GM12878 (cell line): ENCODE measurements around the gene SARM1. TPM values are rescaled to one million over a fixed set of nuclear protein-coding genes. Genes with fewer than 3 reads are reported as not detected.

Experiments used
- ATAC-seq: fragments of 200-7000 bp; cut with Tn5 transposase; 3 replicates; pipeline ENCODE4 v1.9.1; 2020; ENCODE audit warnings: mild to moderate bottlenecking, moderate library complexity
- BruUV-seq: library from RNA; stranded (reverse); fragments of 400-500 nt; replicated peaks from 2 replicates; lab custom pipeline; 2021; lab: Mats Ljungman, UMichigan
- CTCF ChIA-PET: fragments of 300-600 bp; sonication (Branson Sonifier 250); formaldehyde crosslinking; extraction: SDS; loops from one replicate; lab custom pipeline; 2021; ENCODE audit warnings: inconsistent platforms; lab: Yijun Ruan, JAX
- POLR2A ChIA-PET: fragments of 350-600 bp; formaldehyde crosslinking; extraction: SDS; loops from one replicate; lab custom pipeline; 2021; ENCODE audit warnings: inconsistent platforms; lab: Charles Lee
- RAD21 ChIA-PET: fragments of 300-600 bp; sonication (Branson Sonifier 250); formaldehyde crosslinking; loops from one replicate; lab custom pipeline; 2023; ENCODE audit warnings: antibody characterized with exemption; ENCODE audit not compliant: unreplicated experiment; lab: Charles Lee
- SMC1A ChIA-PET: fragments of 300-600 bp; sonication (Branson Sonifier 250); formaldehyde crosslinking; loops from one replicate; lab custom pipeline; 2023; ENCODE audit not compliant: unreplicated experiment, uncharacterized antibody; lab: Charles Lee
- DNase-seq: peaks from one replicate; pipeline ENCODE4 v3.0.0-alpha.2; 2011; ENCODE audit warnings: low read depth, low spot score
- FAIRE-seq: peaks from 3 replicates; lab custom pipeline; 2011; peaks lifted over from hg19 to GRCh38; lab: Jason Lieb, UNC
- H2AFZ ChIP-seq: 2 replicates; pipeline ENCODE4 v1.6.0; 2011; ENCODE audit warnings: low read depth, low read length, control low read depth; ENCODE audit not compliant: control insufficient read depth
- H3K27ac ChIP-seq: 2 replicates; pipeline ENCODE4 v1.5.1; 2011; ENCODE audit warnings: control low read depth; ENCODE audit not compliant: control insufficient read depth, insufficient read depth
- H3K27me3 ChIP-seq, 2 experiments: replicated peaks in 1 of 2; 2 replicates each; pipeline versions ENCODE4 v1.6.0 to v1.6.1; 2011; ENCODE audit warnings: low read length in 1 of 2; ENCODE audit not compliant: control insufficient read depth in 2 of 2, insufficient read depth in 2 of 2
- H3K36me3 ChIP-seq, 2 experiments: 2 replicates each; pipeline ENCODE4 v1.5.1; 2011; ENCODE audit warnings: low read length in 1 of 2; ENCODE audit not compliant: control insufficient read depth in 2 of 2, insufficient read depth in 2 of 2
- H3K4me1 ChIP-seq: 2 replicates; pipeline ENCODE4 v1.6.1; 2011; ENCODE audit warnings: mild to moderate bottlenecking, low read length, moderate library complexity, mixed read lengths; ENCODE audit not compliant: control insufficient read depth, insufficient read depth
- H3K4me2 ChIP-seq: 2 replicates; pipeline ENCODE4 v1.6.0; 2011; ENCODE audit warnings: control low read depth; ENCODE audit not compliant: control insufficient read depth, insufficient read depth
- H3K4me3 ChIP-seq: fragments of 200-600 bp; sonication (generic); 2 replicates; pipeline ENCODE4 v1.5.1; 2016
- H3K79me2 ChIP-seq: 2 replicates; pipeline ENCODE4 v1.6.0; 2011; ENCODE audit warnings: low read length; ENCODE audit not compliant: control insufficient read depth, insufficient read depth
- H3K9ac ChIP-seq: 2 replicates; pipeline ENCODE4 v1.8.0; 2011; ENCODE audit warnings: low read length, control low read depth, mixed read lengths; ENCODE audit not compliant: control insufficient read depth, insufficient read depth
- H3K9me3 ChIP-seq: replicated peaks from 3 replicates; pipeline ENCODE4 v1.5.1; 2011; ENCODE audit warnings: mild to moderate bottlenecking, low read length; ENCODE audit not compliant: control insufficient read depth, insufficient read depth
- H4K20me1 ChIP-seq: 2 replicates; pipeline ENCODE4 v1.6.0; 2011; ENCODE audit not compliant: control insufficient read depth, insufficient read depth
- BACH1 ChIP-seq: fragments of 450-650 bp; IDR thresholded peaks from 2 replicates; pipeline ENCODE4 v1.6.1; 2017; ENCODE audit warnings: mild to moderate bottlenecking, borderline replicate concordance
- BCLAF1 ChIP-seq: fragments of 450-650 bp; IDR thresholded peaks from 2 replicates; pipeline ENCODE4 v1.6.1; 2017; ENCODE audit warnings: antibody characterized with exemption, mild to moderate bottlenecking, moderate library complexity
- BMI1 ChIP-seq: fragments of 450-650 bp; IDR thresholded peaks from 2 replicates; pipeline ENCODE4 v1.6.1; 2016; ENCODE audit warnings: mild to moderate bottlenecking, moderate library complexity, borderline replicate concordance
- FOXM1 ChIP-seq: IDR thresholded peaks from 2 replicates; pipeline ENCODE4 v1.6.1; 2012; ENCODE audit warnings: low read depth, mild to moderate bottlenecking, inconsistent platforms, low read length, moderate library complexity
- MLLT1 ChIP-seq: fragments of 450-650 bp; IDR thresholded peaks from 2 replicates; pipeline ENCODE4 v1.6.1; 2016; ENCODE audit warnings: mild to moderate bottlenecking
- PAX8 ChIP-seq: fragments of 450-650 bp; IDR thresholded peaks from 2 replicates; pipeline ENCODE4 v1.6.1; 2017; ENCODE audit warnings: mild to moderate bottlenecking, moderate library complexity
- POU2F2 ChIP-seq: IDR thresholded peaks from 3 replicates; pipeline ENCODE4 v1.6.1; 2011; ENCODE audit warnings: low read depth, mild to moderate bottlenecking, low read length, borderline replicate concordance
- SIN3A ChIP-seq: IDR thresholded peaks from 2 replicates; pipeline ENCODE4 v1.6.1; 2012; ENCODE audit warnings: low read depth, low read length, improper control_type of control experiment
- SKIL ChIP-seq: fragments of 450-650 bp; IDR thresholded peaks from 2 replicates; pipeline ENCODE4 v1.6.1; 2017; ENCODE audit warnings: mild to moderate bottlenecking, low read depth, inconsistent platforms; ENCODE audit not compliant: poor library complexity, severe bottlenecking
- SMAD5 ChIP-seq: IDR thresholded peaks from 2 replicates; pipeline ENCODE4 v1.6.1; 2016; ENCODE audit warnings: antibody characterized with exemption, low read depth
- TARDBP ChIP-seq: IDR thresholded peaks from 2 replicates; pipeline ENCODE4 v1.6.1; 2016; ENCODE audit warnings: borderline replicate concordance
- YBX1 ChIP-seq: fragments of 450-650 bp; IDR thresholded peaks from 2 replicates; pipeline ENCODE4 v1.6.1; 2016; ENCODE audit warnings: antibody characterized with exemption
- ZNF622 ChIP-seq: fragments of 450-650 bp; IDR thresholded peaks from 2 replicates; pipeline ENCODE4 v1.6.1; 2017; ENCODE audit warnings: mild to moderate bottlenecking, inconsistent platforms
- ZSCAN29 ChIP-seq: fragments of 450-650 bp; IDR thresholded peaks from 2 replicates; pipeline ENCODE4 v1.6.1; 2017; ENCODE audit warnings: mild to moderate bottlenecking, moderate library complexity
- WGBS: methylation state at CpG from one replicate; pipeline ENCODE4 v1.1.6; 2016; ENCODE audit warnings: low lambda C conversion rate; ENCODE audit not compliant: insufficient replicate concordance, insufficient coverage; ENCODE audit errors: missing lambda C conversion rate; 5-methylcytosine and 5-hydroxymethylcytosine counted together
- in situ Hi-C: fragments of 300-500 bp; cut with MboI; formaldehyde crosslinking; loops from 9 replicates; pipeline ENCODE4 v1.14.3; 2018; ENCODE audit warnings: mixed read lengths
- intact Hi-C: fragments of 100-400 bp; cut with micrococcal nuclease; formaldehyde crosslinking; loops from one replicate; pipeline ENCODE4 v1.14.2; 2022; ENCODE audit not compliant: unreplicated experiment
- polyA plus RNA-seq, 11 experiments: library from polyadenylated mRNA; depleted of rRNA in 4 of 11; unstranded in 6 of 11; stranded (reverse) in 5 of 11; fragments of >200 nt; fragmentation: Nextera tagmentation in 4 of 11; fragmentation: Illumina TruSeq in 1 of 11; extraction: Ambion mirVana in 4 of 11; extraction: Trizol in 1 of 11; gene quantifications; 1 replicate in 1 of 11; 2 replicates in 10 of 11; pipeline versions ENCODE4 v1.2.1 to v1.2.3, GENCODE V29; 2011 to 2016; ENCODE audit warnings: inconsistent platforms in 2 of 11, missing spikeins in 2 of 11, low read depth in 1 of 11
- total RNA-seq, 4 experiments: library from RNA; depleted of rRNA in 3 of 4; stranded (reverse); fragments of >200 nt in 3 of 4; fragmentation: Illumina TruSeq in 1 of 4; extraction: Trizol in 1 of 4; gene quantifications; 2 replicates each; pipeline versions ENCODE4 v1.2.1 to v1.2.3, GENCODE V29; 2013 to 2021

Gene SARM1
- total and polyA plus RNA-seq, 10 of the 15 experiments (the other 5 are each of a cell fraction or from before 2014, with no cell fraction given) = 0.56 to 25.3 (median 11.9) TPM

- TF ChIP-seq SIN3A (no peak), YBX1 (no peak), ZSCAN29 (no peak), SKIL (no peak), POU2F2 (no peak), MLLT1 (no peak), SMAD5 (no peak), BACH1 (no peak), BCLAF1 (no peak), BMI1 (no peak), FOXM1 (no peak), TARDBP (no peak), ZNF622 (no peak), PAX8 (no peak)
- TF ChIP-seq, all 136 proteins: peak for 0
- ChIA-PET SMC1A (no interaction called here), CTCF (interaction anchor here (1.4 kb wide), 1 partner anchor 75 kb away, joined by 3 read pairs; no protein-coding TSS in a partner anchor), POLR2A (no interaction called here), RAD21 (no interaction called here)
- Histone ChIP-seq H3K9me3 (no peaks in the 10 kb centered on the region), H2AFZ (no peak overlapping the region), H3K27me3 (no peaks in the 10 kb centered on the region), H3K27ac (no peak overlapping the region), H3K36me3 (peaks cover 13 to 20% of the 10 kb centered on the region in 2 experiments; a peak in 3 of 4 replicates), H3K4me1 (peaks cover 2% of the 10 kb centered on the region; the same call in 1 of the 2 replicates), H3K9ac (no peak overlapping the region), H4K20me1 (no peaks in the 10 kb centered on the region), H3K4me3 (no peak overlapping the region), H3K4me2 (no peak overlapping the region), H3K79me2 (peaks cover 4% of the 10 kb centered on the region; the same call in 1 of the 2 replicates)
- intact Hi-C loops = no loop called here
- ATAC-seq (no peak), DNase-seq (no peak), FAIRE-seq (no peak)
- in situ Hi-C loops = loop anchor here (5.0 kb wide), 1 partner anchor 49 kb away; no protein-coding TSS in a partner anchor
- BruUV-seq = no TSS peak
- 86% methylated on average over 11 of the region's 11 CpGs for WGBS
Measured at GRCh38 chr17:28341516-28341915, 30.0 kb upstream of the SARM1 start.
